Tibial nerve (tissue), 4 donors: Measurements from ENCODE around the gene NFIB. TPM values are rescaled to one million over a fixed set of nuclear protein-coding genes. Genes with fewer than 3 reads are reported as not detected.

ENCODE experiments used
- DNase-seq, 2 donors: peaks; one replicate each; pipeline ENCODE4 v3.0.0-alpha.2; 2019; ENCODE audit warnings: low spot score in 2 of 2
- H3K27ac ChIP-seq, 4 donors: fragments of 200-600 bp; sonication (generic) in 3 of 4; one replicate each; pipeline ENCODE4 v1.5.1; 2017 to 2019; ENCODE audit warnings: mild to moderate bottlenecking in 1 of 4
- H3K27me3 ChIP-seq, 2 donors: fragments of 200-600 bp; sonication (generic) in 1 of 2; one replicate each; pipeline versions ENCODE4 v1.5.1 to v1.6.0; 2017 to 2019
- H3K36me3 ChIP-seq, 3 donors: fragments of 200-600 bp; sonication (generic); one replicate each; pipeline ENCODE4 v1.5.1; 2018 to 2019
- H3K4me1 ChIP-seq, 4 donors: fragments of 200-600 bp; sonication (generic) in 3 of 4; one replicate each; pipeline ENCODE4 v1.5.1; 2017 to 2019
- H3K4me3 ChIP-seq, 4 donors: fragments of 200-600 bp; sonication (generic) in 3 of 4; one replicate each; pipeline ENCODE4 v1.5.1; 2017 to 2019; ENCODE audit warnings: mild to moderate bottlenecking in 1 of 4, moderate library complexity in 1 of 4
- H3K9me3 ChIP-seq, 4 donors: fragments of 200-600 bp; sonication (generic) in 3 of 4; one replicate each; pipeline ENCODE4 v1.5.1; 2017 to 2019
- CTCF ChIP-seq, 5 experiments: fragments of 200-600 bp in 3 of 5; fragments of 450-650 bp in 2 of 5; sonication (generic) in 3 of 5; IDR thresholded peaks; one replicate each; pipeline ENCODE4 v1.5.1; 2016 to 2019; ENCODE audit warnings: antibody characterized with exemption in 5 of 5, mild to moderate bottlenecking in 3 of 5, moderate library complexity in 2 of 5
- EP300 ChIP-seq, 2 donors: sonication (generic); formaldehyde crosslinking; IDR thresholded peaks; one replicate each; pipeline ENCODE4 v1.6.1; 2017; ENCODE audit warnings: antibody characterized with exemption in 2 of 2, mild to moderate bottlenecking in 1 of 2
- POLR2A ChIP-seq, 2 donors: fragments of 450-650 bp; IDR thresholded peaks; one replicate each; pipeline ENCODE4 v1.6.1; 2017; ENCODE audit warnings: antibody characterized with exemption in 2 of 2, mild to moderate bottlenecking in 2 of 2, moderate library complexity in 2 of 2
- WGBS, 2 donors: methylation state at CpG; one replicate each; pipeline ENCODE4 v1.1.5; 2018; 5-methylcytosine and 5-hydroxymethylcytosine counted together
- total RNA-seq, 4 donors: library from RNA; depleted of rRNA; stranded (reverse); fragments of >200 nt; gene quantifications; one replicate each; pipeline ENCODE4 v1.1.0, GENCODE V29; 2016

Gene NFIB
- total RNA-seq, 4 donors from 2014 or later, result 52.1 to 125 (median 78.1) TPM

GRCh38 chr9:14231196-14231990, 82.5 kb downstream of the NFIB start:
- 50 to 53% methylated on average over 5 of the region's 5 CpGs for WGBS, 2 donors
- no peak for DNase-seq
- Histone ChIP-seq H3K4me1 (peaks cover 0 to 10% (median 0%) of the 10 kb centered on the region in 4 donors), H3K4me3 (no peak overlapping the region), H3K36me3 (no peaks in the 10 kb centered on the region), H3K9me3 (no peaks in the 10 kb centered on the region), H3K27me3 (no peaks in the 10 kb centered on the region), H3K27ac (no peak overlapping the region)
- TF ChIP-seq CTCF (IDR thresholded peaks at IDR 0.05) (no peak), EP300 (IDR thresholded peaks at IDR 0.05) (no peak), POLR2A (IDR thresholded peaks at IDR 0.05) (no peak)

- Histone ChIP-seq H3K27ac (no peak overlapping the region), H3K4me1 (no peaks in the 10 kb centered on the region), H3K4me3 (no peak overlapping the region), H3K36me3 (no peaks in the 10 kb centered on the region), H3K9me3 (no peaks in the 10 kb centered on the region), H3K27me3 (no peaks in the 10 kb centered on the region)
- TF ChIP-seq POLR2A (IDR thresholded peaks at IDR 0.05) (no peak), EP300 (IDR thresholded peaks at IDR 0.05) (no peak), CTCF (IDR thresholded peaks at IDR 0.05) (no peak)
- 82 to 93% methylated on average over 1 of the region's 1 CpG for WGBS, 2 donors
- no peak for DNase-seq
Observed at GRCh38 chr9:14228602-14229001, 85.3 kb downstream of the NFIB start.

GRCh38 chr9:14226855-14227532, 86.9 kb downstream of the NFIB start:
- H3K27me3 ChIP-seq, result no peaks in the 10 kb centered on the region
- H3K4me3 ChIP-seq, result no peak overlapping the region
- no peaks in the 10 kb centered on the region for H3K9me3 ChIP-seq
- TF ChIP-seq POLR2A (IDR thresholded peaks at IDR 0.05) (no peak), CTCF (IDR thresholded peaks at IDR 0.05) (no peak), EP300 (IDR thresholded peaks at IDR 0.05) (no peak)
- no peak overlapping the region for H3K27ac ChIP-seq
- no peaks in the 10 kb centered on the region for H3K36me3 ChIP-seq
- WGBS, 2 donors, result 90 to 95% methylated on average over 11 of the region's 11 CpGs
- H3K4me1 ChIP-seq, result peaks cover 0 to 4% (median 0%) of the 10 kb centered on the region in 4 donors
- DNase-seq, result no peak

GRCh38 chr9:14223081-14223480, 90.9 kb downstream of the NFIB start:
- Histone ChIP-seq H3K9me3 (no peaks in the 10 kb centered on the region), H3K4me3 (no peak overlapping the region)
- TF ChIP-seq POLR2A (IDR thresholded peaks at IDR 0.05) (no peak), EP300 (IDR thresholded peaks at IDR 0.05) (no peak), CTCF (IDR thresholded peaks at IDR 0.05) (no peak)

More at GRCh38 chr9:14223081-14223480, 90.9 kb downstream of the NFIB start:
- 84 to 85% methylated on average over 5 of the region's 5 CpGs for WGBS, 2 donors
- Histone ChIP-seq H3K27me3 (no peaks in the 10 kb centered on the region), H3K27ac (no peak overlapping the region), H3K4me1 (peaks cover 0 to 36% (median 10%) of the 10 kb centered on the region in 4 donors), H3K36me3 (no peaks in the 10 kb centered on the region)
- DNase-seq, result no peak
